Measurements from ENCODE around the gene MAP4K1.

DNA sequence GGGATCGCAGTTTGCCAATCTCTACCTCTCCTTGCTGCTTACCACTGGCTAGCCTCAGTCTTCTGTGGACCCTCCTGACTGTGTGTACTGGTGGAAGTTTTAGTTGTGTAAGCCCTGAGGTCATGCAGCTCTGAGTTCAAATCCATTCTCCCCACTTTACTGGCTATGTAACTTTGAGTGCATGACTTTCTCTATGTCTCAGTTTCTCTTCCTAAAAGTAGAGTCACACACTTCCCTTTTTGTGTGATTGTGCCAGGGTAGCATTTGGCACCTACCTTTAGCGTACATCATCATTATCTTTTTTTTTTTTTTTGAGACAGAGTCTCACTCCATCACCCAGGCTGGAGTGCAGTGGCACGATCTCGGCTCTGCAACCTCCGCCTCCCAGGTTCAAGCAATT is 70.3 kb downstream of the MAP4K1 start:
- no peak for TF ChIP-seq REST (IDR thresholded peaks at IDR 0.05; ENCODE audit: insufficient read depth in 1 of 2, low read depth in 2 of 2, low read length in 1 of 2)
- no peak for TF ChIP-seq CTCF (IDR thresholded peaks at IDR 0.05)
- no peak for TF ChIP-seq POLR2AphosphoS5 (IDR thresholded peaks at IDR 0.05; ENCODE audit: low read depth, low read length)
- TF ChIP-seq SIN3A (IDR thresholded peaks at IDR 0.05; ENCODE audit: borderline replicate concordance, insufficient read depth, low read depth, low read length), result no peak
